ACHN (cell line): ENCODE data around the gene CCDC13.
"Not testable (repeated sequence)": the region's sequence is repeated elsewhere in the genome, so short reads cannot be mapped to it uniquely, and the experiment has no call there.

ENCODE experiments used
- DNase-seq: peaks from one replicate; pipeline ENCODE4 v3.0.0-alpha.2; 2015
- in situ Hi-C: cut with HindIII; loops from 2 replicates; pipeline ENCODE4 v1.10.0; 2017; ENCODE audit warnings: low sequenced_read_pairs, low pct_ligation_motif_present, low pct_unique_long_range_greater_than_20kb

Gene CCDC13, protein sequence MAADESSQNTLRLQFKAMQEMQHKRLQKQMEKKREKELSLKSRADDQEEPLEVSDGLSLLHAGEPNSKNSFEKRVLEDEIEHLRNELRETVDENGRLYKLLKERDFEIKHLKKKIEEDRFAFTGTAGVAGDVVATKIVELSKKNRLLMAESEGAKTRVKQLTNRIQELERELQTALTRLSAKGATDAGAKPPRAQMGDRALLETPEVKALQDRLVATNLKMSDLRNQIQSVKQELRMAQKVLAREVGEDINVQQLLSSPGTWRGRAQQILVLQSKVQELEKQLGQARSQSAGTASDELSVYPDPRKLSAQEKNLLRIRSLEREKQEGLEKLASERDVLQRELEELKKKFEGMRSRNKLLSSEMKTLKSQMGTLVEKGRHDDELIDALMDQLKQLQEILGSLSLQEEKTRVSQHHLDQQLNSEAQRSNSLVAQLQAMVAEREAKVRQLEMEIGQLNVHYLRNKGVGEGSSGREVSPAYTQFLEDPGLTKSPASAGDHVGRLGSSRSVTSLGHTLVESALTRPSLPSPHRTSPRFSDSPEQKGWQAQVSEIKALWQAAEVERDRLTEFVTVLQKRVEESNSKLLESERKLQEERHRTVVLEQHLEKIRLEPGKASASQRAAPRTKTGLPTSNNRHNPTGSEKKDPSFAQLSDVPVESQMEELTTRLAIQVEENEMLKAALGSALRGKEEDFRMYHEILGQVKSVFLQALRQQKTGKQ

DNA sequence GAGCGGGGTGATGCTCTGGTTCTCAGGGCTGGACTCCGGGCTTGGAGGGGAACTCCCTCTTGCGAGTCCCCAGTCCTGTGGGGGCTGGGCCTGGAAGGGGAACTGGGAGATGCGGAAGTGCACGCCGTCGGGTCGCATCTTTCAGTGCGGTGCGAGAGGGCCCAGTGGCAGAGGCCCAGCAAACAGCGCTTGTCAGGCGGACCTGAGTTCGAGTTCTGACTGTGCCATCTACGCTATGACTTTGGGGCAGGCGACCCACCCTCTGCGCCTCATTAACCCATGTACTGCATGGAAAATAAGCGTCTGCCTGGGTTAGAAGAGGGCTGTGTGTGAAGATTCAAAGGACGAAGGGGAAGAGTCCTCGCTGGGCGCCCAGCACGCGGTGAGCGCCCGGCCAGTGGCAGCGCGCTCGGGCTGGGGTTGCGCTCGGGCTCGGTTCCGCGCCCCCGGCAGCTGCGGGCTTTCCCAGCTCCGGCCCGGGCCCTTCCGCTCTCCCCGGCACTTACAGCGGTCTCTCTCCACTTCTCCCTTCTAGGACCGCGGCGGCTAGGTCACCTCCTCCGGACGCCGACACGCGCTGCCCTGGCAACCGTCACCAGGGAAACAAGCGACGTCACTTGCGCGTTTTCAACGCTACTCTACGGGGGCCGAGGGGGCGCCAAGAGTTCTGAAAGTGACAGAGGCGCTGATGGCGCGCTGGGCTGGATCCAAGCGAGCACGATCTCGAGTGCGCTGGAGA is at the start of gene CCDC13:
CCDC13 (minus strand) TSS at position 584 of the 739 bp plus-strand sequence. CDS start 14,908 bp downstream, outside the sequence.
- in situ Hi-C loops: no loop called here
- peak; percentile 86 for DNase-seq

DNA sequence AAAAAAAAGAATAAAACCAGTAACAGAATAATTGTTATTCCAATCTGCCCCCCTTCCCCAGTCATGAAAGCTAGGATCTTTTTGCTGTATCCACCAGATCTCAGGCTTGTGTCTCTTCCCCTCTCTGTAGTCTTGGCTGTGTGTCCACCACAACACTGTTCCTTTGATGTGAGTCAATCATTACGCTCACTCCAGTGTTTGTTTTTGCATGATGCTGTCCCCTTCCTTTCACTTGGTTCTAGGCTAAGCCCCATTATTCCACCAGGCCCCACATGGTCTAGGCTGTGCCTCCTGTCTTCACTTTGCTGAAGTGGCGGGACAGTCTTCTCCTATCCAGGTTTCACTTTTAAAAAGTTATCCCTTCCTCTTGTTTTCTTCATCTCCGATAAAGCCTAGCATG is 49.8 kb upstream of the CCDC13 start:
- DNase-seq: no peak
- in situ Hi-C loops: no loop called here

DNA sequence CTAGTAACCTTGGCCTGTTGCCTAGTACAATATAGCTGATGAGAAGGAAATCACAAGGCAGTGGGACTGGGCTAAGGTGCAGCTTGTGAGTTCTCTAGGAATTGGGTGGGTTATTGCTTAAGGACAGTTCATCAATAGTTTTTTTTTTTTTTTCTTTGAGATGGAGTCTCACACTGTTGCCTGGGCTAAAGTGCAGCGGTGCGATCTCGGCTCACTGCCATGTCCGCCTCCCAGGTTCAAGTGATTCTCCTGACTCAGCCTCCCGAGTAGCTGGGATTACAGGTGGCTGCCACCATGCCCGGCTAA is 47.6 kb upstream of the CCDC13 start:
- in situ Hi-C loops: no loop called here
- no peak for DNase-seq

DNA sequence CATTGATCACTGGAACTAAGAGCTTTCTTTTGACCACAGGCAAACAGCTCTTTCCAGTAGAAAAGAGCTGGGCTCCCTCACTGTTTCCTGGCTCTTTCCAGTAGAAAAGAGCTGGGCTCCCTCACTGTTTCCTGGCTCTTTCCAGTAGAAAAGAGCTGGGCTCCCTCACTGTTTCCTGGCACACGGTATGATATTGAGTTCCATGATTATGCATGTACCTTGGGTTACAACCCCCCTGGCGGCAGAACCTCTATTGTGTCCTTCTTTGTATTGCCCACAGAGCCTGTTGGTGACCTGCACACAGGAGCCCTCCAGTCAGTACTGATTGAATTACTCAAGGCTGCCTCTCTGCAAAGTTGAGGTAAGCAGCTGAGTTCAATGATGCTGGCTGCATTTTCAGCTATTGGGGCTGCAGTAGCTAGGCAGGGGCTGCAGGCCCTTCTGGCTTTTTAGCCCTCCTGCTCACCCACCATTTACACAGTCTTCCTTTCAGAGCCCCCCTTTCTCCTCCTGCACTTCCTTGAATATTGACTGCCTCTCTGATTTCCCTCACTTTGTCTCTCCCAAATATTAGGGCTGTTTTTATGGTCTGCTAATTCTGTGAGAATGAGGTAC is 46.4 kb upstream of the CCDC13 start:
- DNase-seq: no peak

DNA sequence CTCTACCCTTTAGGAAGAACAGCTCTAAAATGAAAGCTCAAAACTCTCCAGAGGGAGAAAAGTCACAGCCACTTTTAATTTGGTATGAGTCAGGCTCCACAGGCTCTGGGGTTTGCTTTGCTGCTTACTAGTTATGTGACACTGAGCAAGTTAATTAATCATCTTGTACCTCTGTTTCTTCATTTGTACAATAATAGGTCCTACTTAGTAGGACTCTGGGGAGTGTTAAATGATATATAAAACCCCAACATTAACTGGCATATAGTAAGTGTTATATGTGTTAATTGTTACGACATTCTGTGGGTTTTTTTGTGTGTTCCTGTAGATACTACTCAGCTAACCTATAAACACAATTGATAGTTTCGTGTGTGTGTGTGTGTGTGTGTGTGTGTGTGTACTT is 42.8 kb upstream of the CCDC13 start:
- in situ Hi-C loops: no loop called here
- DNase-seq: no peak

More for the DNA sequence above, 46.4 kb upstream of the CCDC13 start:
- in situ Hi-C loops: no loop called here

DNA sequence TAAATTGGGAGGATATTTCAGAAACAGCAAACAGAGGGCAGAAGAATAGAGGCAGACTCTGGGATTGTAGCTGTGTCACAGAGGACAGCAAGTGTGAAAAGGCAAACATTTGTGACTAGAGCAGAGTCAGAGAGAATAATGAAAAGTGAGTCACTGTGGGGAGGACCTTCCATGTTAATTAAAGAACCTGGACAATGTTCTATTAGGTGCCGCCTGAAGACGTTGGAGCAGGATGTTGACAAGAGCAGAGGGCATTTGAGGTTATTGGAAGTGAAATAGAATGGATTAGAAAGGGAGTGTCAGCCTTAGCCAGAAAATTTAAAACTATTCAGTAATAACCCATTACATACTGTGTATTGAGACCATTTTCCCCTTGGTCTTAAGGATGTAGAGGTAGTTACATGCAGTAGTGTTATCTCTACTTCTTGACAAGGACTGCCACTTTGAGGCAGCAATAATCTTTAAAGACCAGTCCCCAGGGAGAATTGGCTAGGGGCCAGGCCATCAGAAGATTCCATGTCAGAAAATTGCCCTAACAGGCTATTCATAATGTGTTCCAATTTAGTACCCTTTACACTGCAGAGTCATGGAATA is 42.0 kb upstream of the CCDC13 start:
- no peak for DNase-seq

DNA sequence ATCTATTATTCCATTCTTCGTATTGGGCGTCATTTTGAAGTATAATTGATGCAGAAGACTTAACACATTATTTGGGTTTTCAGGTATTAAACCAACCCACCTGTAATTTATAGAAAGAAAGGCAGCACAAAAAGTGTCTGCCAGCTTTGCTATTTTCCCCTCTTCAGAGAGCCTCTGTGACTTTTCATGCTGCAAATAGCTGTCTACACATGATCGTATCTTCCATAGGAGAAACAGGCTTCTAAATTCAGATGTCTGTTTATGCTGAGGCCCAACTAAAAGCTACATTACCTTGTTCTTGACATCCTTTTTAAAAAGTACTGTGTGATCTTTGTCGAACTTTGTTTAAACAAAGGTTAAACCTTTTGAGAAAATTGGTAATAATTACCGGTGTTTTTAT is 41.2 kb upstream of the CCDC13 start:
- no peak for DNase-seq
- in situ Hi-C loops: no loop called here

More for the DNA sequence above, 42.0 kb upstream of the CCDC13 start:
- in situ Hi-C loops: no loop called here

DNA sequence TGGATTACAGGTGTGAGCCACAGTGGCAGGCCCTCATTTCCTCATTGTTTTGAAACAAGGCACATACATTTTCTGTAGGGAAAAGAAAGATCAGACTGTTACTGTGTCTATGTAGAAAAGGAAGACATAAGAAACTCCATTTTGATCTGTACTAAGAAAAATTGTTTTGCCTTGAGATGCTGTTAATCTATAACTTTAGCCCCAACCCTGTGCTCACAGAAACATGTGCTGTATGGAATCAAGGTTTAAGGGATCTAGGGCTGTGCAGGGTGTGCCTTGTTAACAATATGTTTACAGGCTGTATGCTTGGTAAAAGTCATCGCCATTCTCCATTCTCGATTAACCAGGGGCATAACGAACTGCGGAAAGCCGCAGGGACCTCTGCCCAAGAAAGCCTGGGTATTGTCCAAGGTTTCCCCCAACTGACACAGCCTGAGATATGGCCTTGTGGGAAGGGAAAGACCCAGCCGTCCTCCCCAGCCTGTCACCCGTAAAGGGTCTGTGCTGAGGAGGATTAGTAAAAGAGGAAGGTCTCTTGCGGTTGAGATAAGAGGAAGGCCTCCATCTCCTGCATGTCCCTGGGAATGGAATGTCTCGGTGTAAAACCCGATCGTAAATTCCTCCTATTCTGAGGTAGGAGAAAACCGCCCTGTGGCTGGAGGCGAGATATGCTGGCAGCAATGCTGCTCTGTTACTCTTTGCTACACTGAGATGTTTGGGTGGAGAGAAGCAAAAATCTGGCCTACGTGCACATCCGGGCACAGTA is 38.2 kb upstream of the CCDC13 start:
- in situ Hi-C loops, DNase-seq: not testable (repeated sequence)

DNA sequence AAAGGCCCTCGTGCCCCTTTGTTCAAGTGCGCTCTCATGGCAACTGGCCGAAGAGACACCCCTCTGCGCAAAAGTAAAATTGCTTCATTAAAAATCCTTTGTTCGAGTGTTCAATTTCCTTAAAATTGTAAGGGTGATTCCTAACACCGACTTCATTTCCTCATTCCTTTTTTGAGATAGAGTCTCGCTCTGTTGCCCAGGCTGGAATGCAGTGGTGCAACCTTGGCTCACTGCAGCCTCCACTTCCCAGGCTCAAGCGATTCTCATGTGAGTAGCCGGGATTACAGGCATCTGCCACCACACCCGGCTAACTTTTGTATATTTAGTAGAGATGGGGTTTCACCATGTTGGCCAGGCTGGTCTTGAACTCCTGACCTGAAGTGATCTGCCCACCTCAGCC is 37.7 kb upstream of the CCDC13 start:
- in situ Hi-C loops: not testable (repeated sequence)
- peak; percentile 29 for DNase-seq

DNA sequence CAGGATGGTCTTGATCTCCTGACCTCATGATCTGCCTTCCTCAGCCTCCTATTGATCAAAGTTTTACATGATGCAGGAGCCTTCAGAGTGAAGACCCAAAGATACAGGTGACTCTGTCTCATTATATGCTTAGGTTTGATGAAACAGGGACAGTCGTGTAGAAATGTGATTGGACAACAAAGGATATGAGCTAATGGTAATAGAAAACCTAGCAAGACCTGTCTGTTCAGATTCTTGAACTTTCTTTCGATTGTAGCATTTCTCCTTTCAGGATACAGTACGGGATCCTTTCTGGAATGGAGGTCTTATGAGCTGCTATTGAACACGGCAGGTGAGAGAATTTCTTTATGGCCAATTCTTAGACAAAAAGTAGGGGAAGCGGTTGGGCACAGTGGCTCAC is 36.1 kb upstream of the CCDC13 start, which contains the start of gene ACKR2:
ACKR2 (plus strand) TSS at position 244 of the 400 bp plus-strand sequence. CDS start 55,058 bp downstream, outside the sequence.
- no peak for DNase-seq

DNA sequence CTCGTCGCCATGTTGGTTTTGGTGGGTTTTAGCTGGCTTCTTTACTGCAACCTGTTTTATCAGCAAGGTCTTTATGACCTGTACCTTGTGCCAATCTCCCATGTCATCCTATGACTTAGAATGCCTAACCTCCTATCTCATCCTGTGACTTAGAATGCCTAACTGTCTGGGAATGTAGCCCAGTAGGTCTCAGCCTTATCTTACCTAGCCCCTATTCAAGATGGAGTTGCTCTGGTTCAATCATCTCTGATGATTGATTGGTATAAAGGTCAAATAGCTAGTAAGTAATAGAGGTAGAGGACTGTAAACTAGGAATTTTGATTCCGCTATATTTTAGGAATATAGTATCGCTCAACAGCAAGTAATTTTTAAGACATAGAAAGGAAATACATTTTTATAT is 34.9 kb upstream of the CCDC13 start:
- DNase-seq: no peak
- in situ Hi-C loops: no loop called here

More for the DNA sequence above, 36.1 kb upstream of the CCDC13 start, which contains the start of gene ACKR2:
- in situ Hi-C loops: no loop called here

DNA sequence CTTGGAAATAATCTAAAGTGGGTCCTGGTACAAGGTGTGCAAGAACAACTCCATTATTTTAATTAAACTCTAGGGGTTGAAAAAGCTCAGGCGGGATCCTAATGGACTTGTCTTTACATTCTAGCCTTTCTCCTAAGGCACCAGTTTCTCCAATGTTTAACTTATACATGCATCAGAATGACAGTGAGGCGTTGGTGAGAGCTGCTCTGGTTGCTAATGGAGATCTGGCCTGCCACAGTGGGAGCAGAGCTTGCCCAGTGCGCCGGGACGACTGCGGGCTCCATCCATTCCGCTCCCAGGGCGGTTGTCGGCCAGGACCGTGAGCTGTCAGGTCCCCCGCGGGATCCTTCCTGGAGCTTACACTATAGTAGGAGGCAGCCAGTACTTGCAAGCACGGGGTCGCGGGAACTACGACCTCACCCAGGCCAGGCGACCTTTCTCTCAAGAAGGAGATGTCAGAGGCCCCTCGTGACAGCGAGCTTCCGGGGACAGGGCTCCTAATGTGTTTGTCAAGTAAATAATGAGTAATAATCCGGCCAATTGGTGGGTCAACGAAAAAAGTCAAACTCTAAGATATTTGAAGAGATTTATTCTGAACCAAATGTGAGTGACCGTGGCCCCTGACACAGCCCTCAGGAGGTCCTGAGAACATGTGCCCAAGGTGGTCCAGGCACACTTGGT is 32.2 kb upstream of the CCDC13 start:
- in situ Hi-C loops: no loop called here
- no peak for DNase-seq

DNA sequence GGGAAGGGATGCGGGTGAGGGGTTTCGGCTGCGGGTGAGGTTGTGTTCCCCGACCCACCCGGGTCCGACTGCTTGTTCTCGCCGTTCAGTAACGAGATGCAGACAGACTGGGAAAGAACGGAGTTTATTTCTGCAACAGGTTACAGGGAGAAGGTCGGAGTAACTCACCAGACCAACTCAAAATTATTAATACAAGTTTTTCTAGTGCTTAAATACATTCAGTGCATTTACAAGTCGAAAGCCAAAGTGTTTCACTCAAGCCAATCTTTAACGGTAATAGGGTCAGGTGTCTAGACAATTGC is 31.7 kb upstream of the CCDC13 start:
- no peak for DNase-seq
- in situ Hi-C loops: no loop called here

DNA sequence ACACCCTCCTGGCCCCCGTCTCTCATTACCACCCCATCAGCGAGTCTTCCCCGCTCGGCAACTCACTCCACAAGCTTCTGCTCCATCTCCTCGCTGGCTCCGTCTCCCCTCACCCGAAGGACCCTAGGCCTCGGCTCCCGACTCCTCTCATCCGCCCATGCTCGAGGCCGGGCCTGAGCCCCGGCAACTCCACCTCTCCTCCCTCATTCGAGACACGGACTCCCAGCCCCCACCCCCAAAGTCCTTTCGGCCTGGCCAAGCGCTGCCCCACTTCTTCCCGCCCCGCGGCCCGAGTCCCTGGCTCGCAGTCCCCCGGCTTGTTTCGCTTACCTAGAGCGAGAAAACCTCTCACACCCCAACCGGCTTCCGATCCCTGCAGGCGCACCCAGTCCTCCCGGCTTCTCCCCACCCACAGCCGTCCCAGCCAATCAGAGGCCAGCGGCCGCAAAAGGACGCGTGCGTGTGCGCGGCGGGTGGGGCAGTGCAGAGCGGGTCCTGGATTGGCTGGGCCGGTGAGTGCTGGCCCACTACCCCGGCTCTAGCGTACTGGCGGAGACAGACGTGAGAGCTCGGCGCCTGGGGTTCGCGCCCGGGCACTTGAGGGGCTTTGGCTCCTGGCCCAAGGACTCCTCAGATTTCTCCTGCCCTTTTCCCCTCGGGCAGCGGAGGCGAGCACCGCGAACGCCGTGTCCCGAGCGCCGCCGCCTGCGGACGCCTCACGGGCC is 31.2 kb upstream of the CCDC13 start, which contains the start of gene HIGD1A:
HIGD1A (minus strand) TSS at position 385 of the 725 bp plus-strand sequence. CDS start 10,237 bp downstream, outside the sequence.
- peak; percentile 94 for DNase-seq
- in situ Hi-C loops: no loop called here

DNA sequence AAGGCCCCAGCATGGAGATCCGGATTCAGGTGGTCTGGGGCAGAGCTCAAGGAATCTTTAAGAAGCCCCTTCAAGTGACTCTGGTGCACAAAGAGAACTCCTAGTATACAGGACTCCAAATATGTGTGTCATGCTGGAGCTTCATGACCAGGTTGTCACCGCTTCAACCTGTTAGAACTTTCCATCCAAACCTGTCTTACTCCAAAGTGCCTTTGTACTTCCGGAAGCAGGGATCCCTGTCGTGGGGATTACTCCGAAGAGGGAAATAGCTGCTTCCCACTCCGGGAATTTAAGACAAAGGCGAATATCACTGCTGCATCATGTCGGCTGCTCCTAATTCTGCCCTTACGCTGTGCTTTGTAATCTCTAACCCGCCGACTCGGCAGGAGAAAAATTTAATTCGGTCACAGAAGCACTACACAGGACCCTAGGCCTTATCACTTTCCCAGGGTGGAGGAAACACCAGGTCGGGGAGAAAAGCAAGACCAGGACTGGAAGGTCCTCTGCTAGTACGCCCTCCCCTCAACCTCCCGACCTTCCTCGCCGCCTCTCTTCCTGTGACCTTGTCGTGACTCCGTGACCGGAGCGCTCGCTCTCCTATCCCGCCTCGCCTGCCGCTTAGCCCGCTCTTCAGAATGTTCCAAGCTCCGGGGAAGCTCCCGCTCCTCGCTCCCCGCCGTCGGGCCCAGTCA is 30.5 kb upstream of the CCDC13 start:
- in situ Hi-C loops: no loop called here
- DNase-seq: peak; percentile 26

DNA sequence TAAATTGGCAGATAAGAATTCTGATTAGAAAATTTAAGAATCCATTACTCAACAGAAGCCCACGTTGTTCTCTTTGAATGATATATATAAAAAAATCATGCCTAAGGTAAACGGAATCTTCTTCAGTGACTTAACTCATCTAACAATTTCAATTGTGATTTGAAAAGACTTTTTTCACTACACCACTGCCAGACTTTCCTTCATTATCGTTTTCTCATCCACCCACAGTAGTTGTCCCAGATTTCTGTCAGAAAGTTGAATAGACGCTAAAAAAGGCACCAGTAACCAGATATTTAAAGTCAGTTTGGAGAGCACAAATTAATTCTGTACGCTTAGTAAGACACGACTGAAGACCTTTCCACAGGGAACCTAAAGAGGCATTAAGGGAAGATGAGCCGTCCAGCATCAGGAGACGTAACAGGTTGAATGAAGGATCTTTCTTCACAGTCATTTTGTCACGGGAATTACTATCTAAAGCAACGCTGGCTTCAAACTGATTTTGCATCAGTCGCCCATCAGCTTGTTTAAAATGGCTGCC is 29.9 kb upstream of the CCDC13 start:
- in situ Hi-C loops: no loop called here
- no peak for DNase-seq
